Measurements from ENCODE around the gene CMTM2. TPM values are rescaled to one million over a fixed set of nuclear protein-coding genes. Genes with fewer than 3 reads are reported as not detected.

Gene CMTM2
- total RNA-seq, 1 donor from 2014 or later = not detected

- H3K4me3 Mint-ChIP-seq (ENCODE audit: unreplicated experiment) = peak within 1 kb of the TSS; percentile 93
- peak; percentile 95 for TF ChIP-seq CTCF (IDR thresholded peaks at IDR 0.05)
- H3K9me3 Mint-ChIP-seq (ENCODE audit: unreplicated experiment) = no peaks in the 10 kb centered on the region
- DNase-seq (ENCODE audit: extremely low spot score, unreplicated experiment) = peak; percentile 94
- peaks cover 38% of the 10 kb centered on the region for H3K4me1 Mint-ChIP-seq (ENCODE audit: unreplicated experiment)
- H3K36me3 Mint-ChIP-seq (ENCODE audit: unreplicated experiment) = peaks cover 1% of the 10 kb centered on the region
- no peaks in the 10 kb centered on the region for H3K27me3 Mint-ChIP-seq (ENCODE audit: unreplicated experiment)
- peak within 1 kb of the TSS; percentile 94 for H3K27ac Mint-ChIP-seq (ENCODE audit: unreplicated experiment)
Measured at GRCh38 chr16:66604376-66605176, 25.3 kb downstream of the CMTM2 start, which contains the start of gene CMTM3. Gene CMTM3 (plus strand): TSS chr16:66604704. CDS start chr16:66604806, 102 bp downstream.

GRCh38 chr16:66605177-66605978 lies 26.1 kb downstream of the CMTM2 start:
- H3K27me3 Mint-ChIP-seq (ENCODE audit: unreplicated experiment) = no peaks in the 10 kb centered on the region
- H3K27ac Mint-ChIP-seq (ENCODE audit: unreplicated experiment) = peak overlapping the region; percentile 67
- no peak for TF ChIP-seq CTCF (IDR thresholded peaks at IDR 0.05)
- peak overlapping the region; percentile 74 for H3K4me3 Mint-ChIP-seq (ENCODE audit: unreplicated experiment)
- H3K4me1 Mint-ChIP-seq (ENCODE audit: unreplicated experiment) = peaks cover 38% of the 10 kb centered on the region
- no peaks in the 10 kb centered on the region for H3K9me3 Mint-ChIP-seq (ENCODE audit: unreplicated experiment)
- H3K36me3 Mint-ChIP-seq (ENCODE audit: unreplicated experiment) = peaks cover 6% of the 10 kb centered on the region
- peak; percentile 88 for DNase-seq (ENCODE audit: extremely low spot score, unreplicated experiment)

GRCh38 chr16:66605979-66606751 lies 26.9 kb downstream of the CMTM2 start:
- Mint-ChIP-seq H3K27ac (ENCODE audit: unreplicated experiment) (peak overlapping the region; percentile 67), H3K4me1 (ENCODE audit: unreplicated experiment) (peaks cover 38% of the 10 kb centered on the region), H3K9me3 (ENCODE audit: unreplicated experiment) (no peaks in the 10 kb centered on the region), H3K27me3 (ENCODE audit: unreplicated experiment) (no peaks in the 10 kb centered on the region), H3K4me3 (ENCODE audit: unreplicated experiment) (peak overlapping the region; percentile 74), H3K36me3 (ENCODE audit: unreplicated experiment) (peaks cover 10% of the 10 kb centered on the region)
- TF ChIP-seq CTCF (IDR thresholded peaks at IDR 0.05) = no peak
- DNase-seq (ENCODE audit: extremely low spot score, unreplicated experiment) = no peak

- H3K9me3 Mint-ChIP-seq (ENCODE audit: unreplicated experiment) = no peaks in the 10 kb centered on the region
- peak; percentile 95 for DNase-seq (ENCODE audit: extremely low spot score, unreplicated experiment)
- no peaks in the 10 kb centered on the region for H3K27me3 Mint-ChIP-seq (ENCODE audit: unreplicated experiment)
- TF ChIP-seq CTCF (IDR thresholded peaks at IDR 0.05) = peak; percentile 97
- peaks cover 34% of the 10 kb centered on the region for H3K4me1 Mint-ChIP-seq (ENCODE audit: unreplicated experiment)
- H3K27ac Mint-ChIP-seq (ENCODE audit: unreplicated experiment) = peak overlapping the region; percentile 60
- H3K4me3 Mint-ChIP-seq (ENCODE audit: unreplicated experiment) = no peak overlapping the region
- peaks cover 23% of the 10 kb centered on the region for H3K36me3 Mint-ChIP-seq (ENCODE audit: unreplicated experiment)
Measured at GRCh38 chr16:66608241-66609138, 29.2 kb downstream of the CMTM2 start.
